Measurements from ENCODE around the gene DYNLRB1.
"Not testable (repeated sequence)": the region's sequence is repeated elsewhere in the genome, so short reads cannot be mapped to it uniquely, and the experiment has no call there.

DYNLRB1 gene

DNA sequence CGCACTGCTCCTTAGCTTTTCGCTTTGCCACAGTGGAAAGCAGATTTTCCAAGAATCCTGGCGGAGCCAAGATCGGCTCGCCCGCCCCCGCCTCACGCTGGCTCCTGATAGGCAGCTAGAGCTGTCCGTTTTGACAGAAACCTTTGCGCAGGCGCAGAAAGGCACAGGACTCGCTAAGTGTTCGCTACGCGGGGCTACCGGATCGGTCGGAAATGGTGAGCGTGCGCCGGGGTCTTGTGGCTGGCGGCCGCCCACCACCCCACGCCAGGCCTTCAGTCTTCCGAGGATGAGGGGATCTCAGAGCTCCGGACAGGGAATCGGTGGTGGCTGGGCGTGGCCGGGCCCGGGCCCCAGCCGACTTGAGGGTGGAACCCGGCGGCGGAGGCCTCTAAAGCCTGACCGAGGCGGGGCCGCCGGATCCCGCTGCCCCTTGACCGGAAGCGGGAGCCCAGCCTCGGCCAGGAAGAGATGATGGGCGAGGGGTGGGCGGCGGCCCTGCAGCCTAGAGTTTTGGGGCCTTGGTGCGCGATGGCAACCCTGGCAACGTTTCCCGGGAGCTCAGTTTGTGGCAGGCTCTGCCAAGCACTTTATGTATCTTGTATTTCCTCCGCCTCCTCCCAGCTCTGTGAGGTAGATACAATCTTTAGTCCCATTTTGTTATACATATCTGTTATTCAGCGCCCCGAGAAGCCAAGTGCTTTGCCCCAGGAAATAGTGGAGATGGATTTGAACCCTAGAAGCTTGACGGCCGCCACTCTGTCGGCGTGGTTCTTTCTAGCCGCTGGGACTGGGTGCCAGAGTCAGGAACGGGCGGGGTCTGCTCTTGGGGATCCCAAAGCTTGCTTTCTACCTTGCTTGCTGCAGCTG is at the start of gene DYNLRB1:
DYNLRB1 (plus strand) TSS at position 176 of the 867 bp plus-strand sequence; CDS start at position 213, 37 bp downstream.
- Histone ChIP-seq H3K27me3 (ENCODE audit: low read depth) (no peaks in the 10 kb centered on the region), H3K4me3 (peak within 1 kb of the TSS; percentile 96), H3K4me1 (peaks cover 11% of the 10 kb centered on the region), H3K9me3 (no peaks in the 10 kb centered on the region), H3K36me3 (replicated peaks) (peaks cover 12% of the 10 kb centered on the region; the same call in 1 of the 2 replicates)
- in situ Hi-C loops (cut with MboI; ENCODE audit: low sequenced_read_pairs) = loop anchor here (5.0 kb wide), 1 partner anchor 214 kb away; the partner anchor contains the start of gene AHCY
- DNase-seq (ENCODE audit: low spot score in 2 of 2) = peak; percentile 91 to 99

DNA sequence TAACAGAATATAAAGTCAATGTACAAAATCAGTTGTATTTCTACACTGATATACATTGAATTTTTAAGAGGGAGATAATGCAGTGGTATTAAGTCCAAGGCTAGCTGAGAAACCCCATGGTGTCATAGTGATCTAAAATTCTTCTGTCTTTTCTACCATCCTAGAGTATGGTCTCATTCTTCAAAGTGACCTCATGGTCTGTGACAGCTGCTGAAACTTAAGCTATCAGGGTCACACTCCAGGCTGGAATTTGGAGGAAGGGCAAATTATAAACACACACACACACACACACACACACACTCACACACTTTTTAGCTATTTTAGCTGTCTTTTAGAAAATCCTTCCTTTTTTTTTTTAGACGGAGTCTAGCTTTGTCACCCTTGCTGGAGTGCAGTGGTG is 47.3 kb upstream of the DYNLRB1 start:
- in situ Hi-C loops (cut with MboI; ENCODE audit: low sequenced_read_pairs) = no loop called here
- H3K4me3 ChIP-seq = no peak overlapping the region
- H3K36me3 ChIP-seq (replicated peaks) = peaks cover 18% of the 10 kb centered on the region
- H3K27me3 ChIP-seq (ENCODE audit: low read depth) = no peaks in the 10 kb centered on the region
- no peaks in the 10 kb centered on the region for H3K9me3 ChIP-seq
- DNase-seq (ENCODE audit: low spot score in 2 of 2) = no peak
- H3K4me1 ChIP-seq = no peaks in the 10 kb centered on the region

DNA sequence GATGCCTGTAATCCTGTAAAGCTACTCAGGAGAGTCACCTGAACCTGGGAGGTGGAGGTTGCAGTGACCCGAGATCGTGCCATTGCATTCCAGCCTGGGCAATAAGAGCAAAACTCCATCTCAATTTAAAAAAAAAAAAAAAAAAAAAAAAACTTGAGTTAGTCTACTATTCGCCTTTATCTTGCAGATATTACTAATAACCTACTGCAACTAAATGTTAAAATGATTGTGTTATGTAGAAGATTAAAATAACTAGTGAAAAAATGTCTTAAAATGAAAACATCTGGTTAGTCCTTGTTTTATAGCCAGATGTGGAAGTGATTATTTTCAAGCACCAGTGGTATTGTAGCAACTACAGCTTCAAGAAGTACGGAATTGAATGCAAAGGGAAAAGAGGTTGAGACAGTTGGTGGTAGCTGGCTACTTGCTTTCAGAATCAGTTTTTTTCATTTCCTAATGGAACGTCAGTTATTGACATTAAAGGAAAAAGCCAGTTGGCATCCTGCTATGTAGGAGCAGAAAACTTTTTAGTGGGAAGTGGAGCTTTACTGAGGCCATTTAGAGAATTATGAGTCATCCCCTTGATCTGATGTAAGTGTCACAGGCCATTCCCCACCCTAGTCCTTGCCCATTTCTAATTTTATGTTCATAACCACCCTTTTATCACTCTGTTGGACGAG is 43.8 kb upstream of the DYNLRB1 start:
- Histone ChIP-seq H3K27me3 (ENCODE audit: low read depth) (no peaks in the 10 kb centered on the region), H3K4me1 (no peaks in the 10 kb centered on the region), H3K4me3 (no peak overlapping the region), H3K9me3 (no peaks in the 10 kb centered on the region), H3K36me3 (replicated peaks) (peaks cover 25% of the 10 kb centered on the region)
- no peak for DNase-seq (ENCODE audit: low spot score in 2 of 2)
- in situ Hi-C loops (cut with MboI; ENCODE audit: low sequenced_read_pairs) = no loop called here

DNA sequence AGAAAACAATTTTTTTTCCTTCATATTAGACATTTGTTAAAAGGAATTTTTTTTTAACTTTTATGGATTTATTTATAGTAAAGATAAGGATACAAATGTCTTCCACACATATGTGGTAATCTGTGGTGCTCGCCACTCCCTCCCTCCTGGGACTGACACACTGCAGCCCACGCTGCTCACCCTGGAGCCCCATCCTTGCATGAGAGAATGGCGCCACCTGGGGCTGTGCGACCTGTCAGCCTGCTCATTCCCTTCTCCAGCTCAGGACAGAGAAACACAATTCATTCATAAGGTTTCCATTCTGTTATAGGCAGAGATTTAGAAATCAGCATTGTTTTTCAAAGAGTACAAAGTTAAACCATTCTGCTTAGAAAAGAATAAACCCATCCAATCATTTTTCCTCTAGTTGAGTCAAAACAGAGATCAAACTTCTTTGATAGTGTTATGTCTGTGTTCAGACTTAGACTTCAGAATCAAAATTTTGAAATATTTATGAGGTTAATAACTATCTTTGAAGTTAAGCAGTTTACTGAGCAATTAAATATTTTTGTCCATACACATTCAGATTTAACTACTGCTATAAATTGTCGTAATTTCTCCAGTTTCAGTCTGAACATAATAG is 42.8 kb upstream of the DYNLRB1 start:
- in situ Hi-C loops (cut with MboI; ENCODE audit: low sequenced_read_pairs) = no loop called here

GRCh38 chr20:34475979-34476736 is 40.1 kb upstream of the DYNLRB1 start:
- Histone ChIP-seq H3K4me3 (no peak overlapping the region), H3K36me3 (replicated peaks) (peaks cover 54% of the 10 kb centered on the region), H3K27me3 (ENCODE audit: low read depth) (no peaks in the 10 kb centered on the region), H3K9me3 (no peaks in the 10 kb centered on the region), H3K4me1 (no peaks in the 10 kb centered on the region)
- in situ Hi-C loops (cut with MboI; ENCODE audit: low sequenced_read_pairs) = no loop called here
- no peak for DNase-seq (ENCODE audit: low spot score in 2 of 2)

More for the DNA sequence above, 42.8 kb upstream of the DYNLRB1 start:
- Histone ChIP-seq H3K27me3 (ENCODE audit: low read depth) (no peaks in the 10 kb centered on the region), H3K4me1 (no peaks in the 10 kb centered on the region), H3K36me3 (replicated peaks) (peaks cover 34% of the 10 kb centered on the region), H3K4me3 (no peak overlapping the region), H3K9me3 (no peaks in the 10 kb centered on the region)
- peak in 1 of 2 experiments; percentile 69 for DNase-seq (ENCODE audit: low spot score in 2 of 2)

DNA sequence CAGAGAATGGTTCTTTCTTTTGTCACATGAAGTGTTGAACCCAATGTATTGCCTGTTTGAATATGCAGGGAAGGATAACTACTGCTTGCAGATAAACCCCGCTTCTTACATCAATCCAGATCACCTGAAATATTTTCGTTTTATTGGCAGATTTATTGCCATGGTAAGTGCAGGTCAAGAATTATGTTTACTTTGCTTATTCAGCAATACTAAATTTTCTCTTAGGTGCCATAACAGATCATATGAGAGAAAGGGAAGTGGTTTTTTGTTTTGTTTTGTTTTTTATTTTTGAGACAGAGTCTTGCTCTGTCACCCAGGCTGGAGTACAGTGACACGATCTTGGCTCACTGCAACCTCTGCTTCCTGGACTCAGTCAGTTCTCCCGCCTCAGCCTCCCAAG is 36.6 kb upstream of the DYNLRB1 start:
- DNase-seq (ENCODE audit: low spot score in 2 of 2) = no peak
- in situ Hi-C loops (cut with MboI; ENCODE audit: low sequenced_read_pairs) = no loop called here
- peaks cover 71% of the 10 kb centered on the region for H3K36me3 ChIP-seq (replicated peaks)

GRCh38 chr20:34482154-34482553 is 34.1 kb upstream of the DYNLRB1 start:
- H3K9me3 ChIP-seq; H3K27me3 ChIP-seq (ENCODE audit: low read depth); DNase-seq (ENCODE audit: low spot score in 2 of 2); H3K4me3 ChIP-seq; H3K4me1 ChIP-seq; in situ Hi-C loops (cut with MboI; ENCODE audit: low sequenced_read_pairs): not testable (repeated sequence)
- peaks cover 62% of the 10 kb centered on the region for H3K36me3 ChIP-seq (replicated peaks)

More for the DNA sequence above, 36.6 kb upstream of the DYNLRB1 start:
- H3K4me1 ChIP-seq = no peaks in the 10 kb centered on the region
- no peaks in the 10 kb centered on the region for H3K27me3 ChIP-seq (ENCODE audit: low read depth)
- no peaks in the 10 kb centered on the region for H3K9me3 ChIP-seq
- H3K4me3 ChIP-seq = no peak overlapping the region

DNA sequence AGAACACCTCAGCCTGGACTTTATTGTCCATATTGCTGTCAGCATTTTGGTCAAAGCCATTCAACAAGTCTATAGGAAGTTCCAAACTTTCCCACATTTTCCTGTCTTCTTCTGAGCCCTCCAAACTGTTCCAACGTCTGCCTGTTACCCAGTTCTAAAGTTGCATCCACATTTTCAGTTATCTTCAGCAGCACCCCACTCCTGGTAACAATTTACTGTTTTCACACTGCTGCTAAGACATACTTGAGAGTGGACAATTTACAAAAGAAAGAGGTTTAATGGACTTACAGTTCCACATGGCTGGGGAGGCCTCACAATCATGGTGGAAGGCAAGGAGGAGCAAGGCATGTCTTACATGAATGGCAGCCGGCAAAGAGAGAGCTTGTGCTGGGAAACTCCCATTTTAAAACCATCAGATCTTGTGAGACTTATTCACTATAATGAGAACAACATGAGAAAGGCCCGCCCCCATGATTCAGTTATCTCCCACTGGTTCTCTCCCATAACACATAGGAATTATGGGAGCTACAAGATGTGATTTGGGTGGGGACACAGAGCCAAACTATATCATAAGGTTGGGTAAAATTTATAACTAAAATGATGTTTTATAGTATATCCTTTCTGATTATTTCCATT is 32.5 kb upstream of the DYNLRB1 start:
- in situ Hi-C loops (cut with MboI; ENCODE audit: low sequenced_read_pairs); H3K27me3 ChIP-seq (ENCODE audit: low read depth); H3K4me1 ChIP-seq; DNase-seq (ENCODE audit: low spot score in 2 of 2); H3K4me3 ChIP-seq; H3K9me3 ChIP-seq: not testable (repeated sequence)
- peaks cover 59% of the 10 kb centered on the region for H3K36me3 ChIP-seq (replicated peaks)

DNA sequence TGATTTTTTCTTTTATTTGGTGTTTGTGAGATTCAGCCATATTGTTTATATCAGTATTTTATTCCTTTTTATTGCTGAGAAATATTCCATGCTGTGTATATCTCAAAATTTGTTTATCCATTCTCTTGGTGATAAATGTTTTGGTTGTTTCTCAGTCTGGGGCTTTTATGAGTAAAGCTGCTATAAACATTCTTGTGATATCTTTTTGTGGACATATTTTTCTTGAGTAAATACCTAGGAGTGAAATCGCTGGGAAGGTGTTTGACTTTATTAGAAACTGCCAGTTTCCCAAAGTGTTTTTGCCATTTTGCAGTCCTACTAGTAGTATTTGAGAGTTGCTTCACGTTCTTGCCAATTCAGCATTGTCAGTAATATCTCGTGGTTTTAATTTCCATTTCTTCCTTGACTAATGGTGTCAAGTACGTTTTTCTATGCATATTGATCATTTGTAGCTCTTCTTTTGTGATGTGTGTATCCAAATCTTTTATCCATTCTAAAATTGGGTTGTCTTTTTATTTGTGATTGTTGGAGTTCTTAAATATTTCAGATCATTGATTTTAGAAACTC is 31.1 kb upstream of the DYNLRB1 start:
- no peaks in the 10 kb centered on the region for H3K27me3 ChIP-seq (ENCODE audit: low read depth)
- no peak for DNase-seq (ENCODE audit: low spot score in 2 of 2)
- H3K36me3 ChIP-seq (replicated peaks) = peaks cover 55% of the 10 kb centered on the region
- in situ Hi-C loops (cut with MboI; ENCODE audit: low sequenced_read_pairs) = no loop called here
- H3K4me3 ChIP-seq = no peak overlapping the region
- H3K4me1 ChIP-seq = no peaks in the 10 kb centered on the region
- H3K9me3 ChIP-seq = no peaks in the 10 kb centered on the region

GRCh38 chr20:34491226-34491931 is 24.8 kb upstream of the DYNLRB1 start:
- Histone ChIP-seq H3K4me1 (no peaks in the 10 kb centered on the region), H3K4me3 (no peak overlapping the region), H3K9me3 (no peaks in the 10 kb centered on the region), H3K27me3 (ENCODE audit: low read depth) (no peaks in the 10 kb centered on the region), H3K36me3 (replicated peaks) (peaks cover 55% of the 10 kb centered on the region)
- no peak for DNase-seq (ENCODE audit: low spot score in 2 of 2)
- in situ Hi-C loops (cut with MboI; ENCODE audit: low sequenced_read_pairs) = no loop called here

GRCh38 chr20:34491932-34492509 is 24.2 kb upstream of the DYNLRB1 start:
- Histone ChIP-seq H3K4me3 (no peak overlapping the region), H3K4me1 (no peaks in the 10 kb centered on the region), H3K36me3 (replicated peaks) (peaks cover 57% of the 10 kb centered on the region), H3K27me3 (ENCODE audit: low read depth) (no peaks in the 10 kb centered on the region), H3K9me3 (no peaks in the 10 kb centered on the region)
- no peak for DNase-seq (ENCODE audit: low spot score in 2 of 2)
- in situ Hi-C loops (cut with MboI; ENCODE audit: low sequenced_read_pairs) = no loop called here

DNA sequence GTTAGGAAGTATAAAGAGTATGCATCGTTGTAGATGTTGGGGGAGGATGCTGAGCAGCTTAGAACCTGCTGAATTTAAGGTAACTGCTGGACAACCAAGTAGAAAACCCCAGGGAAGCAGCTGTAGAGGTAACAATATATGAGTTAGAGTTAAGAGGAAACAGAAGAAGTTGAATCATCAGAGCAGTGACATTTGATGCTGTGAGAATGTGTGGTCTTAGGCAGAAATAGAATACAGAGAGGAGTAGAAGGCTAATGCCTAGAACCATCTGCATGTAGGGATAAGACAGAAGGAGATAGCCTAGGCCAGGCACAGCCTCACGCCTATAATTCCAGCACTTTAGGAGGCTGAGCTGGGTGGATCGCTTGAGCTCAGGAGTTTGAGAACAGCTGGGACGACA is 22.6 kb upstream of the DYNLRB1 start:
- no peak overlapping the region for H3K4me3 ChIP-seq
- H3K4me1 ChIP-seq = no peaks in the 10 kb centered on the region
- DNase-seq (ENCODE audit: low spot score in 2 of 2) = no peak
- no peaks in the 10 kb centered on the region for H3K9me3 ChIP-seq
- H3K27me3 ChIP-seq (ENCODE audit: low read depth) = no peaks in the 10 kb centered on the region
- in situ Hi-C loops (cut with MboI; ENCODE audit: low sequenced_read_pairs) = no loop called here
- peaks cover 52% of the 10 kb centered on the region for H3K36me3 ChIP-seq (replicated peaks)
